MM.1S (cell line): ENCODE data around the gene KIAA1328.

ENCODE experiments used
- EZH2 ChIP-seq: fragments of 300-600 bp; sonication (generic); optimal IDR thresholded peaks from 2 replicates; pipeline ENCODE3; 2017; ENCODE audit warnings: low read depth, mild to moderate bottlenecking, antibody characterized with exemption, low read length, mixed read lengths
- EZH2phosphoT487 ChIP-seq: fragments of 300-600 bp; sonication (generic); IDR thresholded peaks from 2 replicates; pipeline ENCODE4 v1.6.1; 2018; ENCODE audit warnings: antibody characterized with exemption, low read length
- TF ChIP-seq, protein P1 (sequence below): fragments of 300-600 bp; sonication (generic); IDR thresholded peaks from 2 replicates; pipeline ENCODE4 v1.5.1; 2016; ENCODE audit warnings: antibody characterized with exemption, low read length, mixed read lengths

DNA sequence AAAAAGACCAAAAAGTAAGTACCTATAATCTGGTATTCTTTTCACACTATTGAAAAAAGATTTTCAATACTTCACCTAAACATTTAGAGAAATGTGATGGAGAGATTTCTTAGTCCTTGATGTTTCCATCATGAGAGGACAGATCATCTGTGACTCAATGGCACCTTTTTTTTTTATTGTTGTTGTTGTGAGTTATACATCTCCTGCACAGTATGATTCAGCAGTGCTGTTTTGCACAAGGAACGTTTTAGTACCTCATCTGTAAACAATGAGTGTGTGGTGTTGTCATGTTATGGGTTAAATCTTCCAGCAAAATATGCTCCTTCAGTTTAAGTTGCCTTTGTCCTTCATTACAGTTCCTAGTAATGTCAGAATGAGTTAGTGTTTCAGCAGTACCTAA, 2.2 kb downstream of the KIAA1328 start:
- TF ChIP-seq, protein P1, sequence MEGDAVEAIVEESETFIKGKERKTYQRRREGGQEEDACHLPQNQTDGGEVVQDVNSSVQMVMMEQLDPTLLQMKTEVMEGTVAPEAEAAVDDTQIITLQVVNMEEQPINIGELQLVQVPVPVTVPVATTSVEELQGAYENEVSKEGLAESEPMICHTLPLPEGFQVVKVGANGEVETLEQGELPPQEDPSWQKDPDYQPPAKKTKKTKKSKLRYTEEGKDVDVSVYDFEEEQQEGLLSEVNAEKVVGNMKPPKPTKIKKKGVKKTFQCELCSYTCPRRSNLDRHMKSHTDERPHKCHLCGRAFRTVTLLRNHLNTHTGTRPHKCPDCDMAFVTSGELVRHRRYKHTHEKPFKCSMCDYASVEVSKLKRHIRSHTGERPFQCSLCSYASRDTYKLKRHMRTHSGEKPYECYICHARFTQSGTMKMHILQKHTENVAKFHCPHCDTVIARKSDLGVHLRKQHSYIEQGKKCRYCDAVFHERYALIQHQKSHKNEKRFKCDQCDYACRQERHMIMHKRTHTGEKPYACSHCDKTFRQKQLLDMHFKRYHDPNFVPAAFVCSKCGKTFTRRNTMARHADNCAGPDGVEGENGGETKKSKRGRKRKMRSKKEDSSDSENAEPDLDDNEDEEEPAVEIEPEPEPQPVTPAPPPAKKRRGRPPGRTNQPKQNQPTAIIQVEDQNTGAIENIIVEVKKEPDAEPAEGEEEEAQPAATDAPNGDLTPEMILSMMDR, result no peak
- TF ChIP-seq EZH2 (no peak), EZH2phosphoT487 (no peak)
